ENCODE data around the gene YY1.

DNA sequence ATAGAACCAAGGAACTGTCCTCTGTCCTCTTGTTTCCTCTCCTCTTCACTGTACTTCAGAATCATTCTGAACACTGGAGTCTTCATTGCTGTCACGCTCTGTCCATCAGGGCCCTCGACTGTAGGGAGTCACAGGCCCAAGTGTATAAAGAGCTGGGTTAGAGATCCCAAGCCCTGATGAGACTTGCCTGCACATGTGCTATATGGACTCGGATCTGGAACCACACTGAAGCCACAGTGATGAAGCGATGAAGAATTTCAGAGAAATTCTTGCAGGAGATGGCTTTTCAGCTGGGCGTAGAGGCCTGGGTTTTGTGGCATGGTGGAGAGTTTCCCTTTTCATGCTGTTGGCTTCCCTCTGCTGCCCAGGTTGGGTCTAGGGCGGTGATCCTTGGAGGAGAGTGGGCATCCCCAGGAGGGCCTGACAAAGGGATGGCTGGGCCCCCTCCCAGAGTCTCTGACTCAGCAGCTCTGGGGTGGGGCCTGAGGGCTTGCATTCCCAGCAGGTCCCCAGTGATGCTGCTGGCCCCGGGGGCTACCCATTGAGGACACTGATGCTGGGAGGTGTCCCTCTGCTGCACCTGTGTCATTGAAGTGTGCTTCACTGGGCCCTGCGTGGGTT lies 39.6 kb upstream of the YY1 start:
- TF ChIP-seq, protein P1, sequence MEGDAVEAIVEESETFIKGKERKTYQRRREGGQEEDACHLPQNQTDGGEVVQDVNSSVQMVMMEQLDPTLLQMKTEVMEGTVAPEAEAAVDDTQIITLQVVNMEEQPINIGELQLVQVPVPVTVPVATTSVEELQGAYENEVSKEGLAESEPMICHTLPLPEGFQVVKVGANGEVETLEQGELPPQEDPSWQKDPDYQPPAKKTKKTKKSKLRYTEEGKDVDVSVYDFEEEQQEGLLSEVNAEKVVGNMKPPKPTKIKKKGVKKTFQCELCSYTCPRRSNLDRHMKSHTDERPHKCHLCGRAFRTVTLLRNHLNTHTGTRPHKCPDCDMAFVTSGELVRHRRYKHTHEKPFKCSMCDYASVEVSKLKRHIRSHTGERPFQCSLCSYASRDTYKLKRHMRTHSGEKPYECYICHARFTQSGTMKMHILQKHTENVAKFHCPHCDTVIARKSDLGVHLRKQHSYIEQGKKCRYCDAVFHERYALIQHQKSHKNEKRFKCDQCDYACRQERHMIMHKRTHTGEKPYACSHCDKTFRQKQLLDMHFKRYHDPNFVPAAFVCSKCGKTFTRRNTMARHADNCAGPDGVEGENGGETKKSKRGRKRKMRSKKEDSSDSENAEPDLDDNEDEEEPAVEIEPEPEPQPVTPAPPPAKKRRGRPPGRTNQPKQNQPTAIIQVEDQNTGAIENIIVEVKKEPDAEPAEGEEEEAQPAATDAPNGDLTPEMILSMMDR (conservative IDR thresholded peaks at IDR 0.05; ENCODE audit: low read depth, low read length): no peak
- no peak for TF ChIP-seq EZH2 (IDR thresholded peaks at IDR 0.05; ENCODE audit: borderline replicate concordance, low read depth, low read length, poor library complexity, severe bottlenecking)
